Prostate gland (tissue), 2 donors: Measurements from ENCODE around the gene APOBEC4. TPM values are rescaled to one million over a fixed set of nuclear protein-coding genes. Genes with fewer than 3 reads are reported as not detected.

Experiments used
- DNase-seq: peaks from one replicate; pipeline ENCODE4 v3.0.0-alpha.2; 2019; ENCODE audit warnings: low spot score
- H3K27ac ChIP-seq, 2 donors: fragments of 200-600 bp; sonication (generic); 2 replicates each; pipeline ENCODE4 v1.5.1; 2017 to 2019
- H3K27me3 ChIP-seq: fragments of 200-600 bp; sonication (generic); replicated peaks from 2 replicates; pipeline ENCODE4 v1.5.1; 2019; ENCODE audit not compliant: insufficient read depth
- H3K36me3 ChIP-seq, 2 donors: fragments of 200-600 bp; sonication (generic); 1 replicate in 1 of 2; 2 replicates in 1 of 2; pipeline versions ENCODE4 v1.5.1 to v1.8.1; 2017 to 2019
- H3K4me1 ChIP-seq: fragments of 200-600 bp; sonication (generic); replicated peaks from 2 replicates; pipeline ENCODE4 v1.5.1; 2019
- H3K4me3 ChIP-seq, 2 donors: fragments of 200-600 bp; sonication (generic); 2 replicates each; pipeline ENCODE4 v1.5.1; 2017 to 2019
- H3K9me3 ChIP-seq: fragments of 200-600 bp; sonication (generic); 2 replicates; pipeline ENCODE4 v1.5.1; 2017
- POLR2A ChIP-seq: fragments of 450-650 bp; IDR thresholded peaks from one replicate; pipeline ENCODE4 v1.6.1; 2016; ENCODE audit warnings: antibody characterized with exemption, mild to moderate bottlenecking
- POLR2AphosphoS5 ChIP-seq: sonication (generic); formaldehyde crosslinking; IDR thresholded peaks from one replicate; pipeline ENCODE4 v1.6.1; 2017; ENCODE audit warnings: antibody characterized with exemption
- WGBS: methylation state at CpG from one replicate; pipeline ENCODE4 v1.1.5; 2018; 5-methylcytosine and 5-hydroxymethylcytosine counted together
- intact Hi-C: fragments of 100-400 bp; cut with DNase I; formaldehyde crosslinking; loops from one replicate; pipeline ENCODE4 v1.14.2; 2022
- total RNA-seq, 2 donors: library from RNA; depleted of rRNA; stranded (reverse); fragments of >200 nt; gene quantifications; one replicate each; pipeline ENCODE4 v1.1.0, GENCODE V29; 2016
- TF ChIP-seq, protein P1 (sequence below), 4 experiments: fragments of 200-600 bp in 2 of 4; fragments of 450-650 bp in 2 of 4; sonication (generic) in 2 of 4; IDR thresholded peaks; 1 replicate in 3 of 4; 2 replicates in 1 of 4; pipeline ENCODE4 v1.5.1; 2016 to 2019; ENCODE audit warnings: antibody characterized with exemption in 4 of 4, mild to moderate bottlenecking in 2 of 4, moderate library complexity in 2 of 4

The APOBEC4 gene
- total RNA-seq, 2 donors from 2014 or later: 0.34 TPM; not detected in 1

DNA sequence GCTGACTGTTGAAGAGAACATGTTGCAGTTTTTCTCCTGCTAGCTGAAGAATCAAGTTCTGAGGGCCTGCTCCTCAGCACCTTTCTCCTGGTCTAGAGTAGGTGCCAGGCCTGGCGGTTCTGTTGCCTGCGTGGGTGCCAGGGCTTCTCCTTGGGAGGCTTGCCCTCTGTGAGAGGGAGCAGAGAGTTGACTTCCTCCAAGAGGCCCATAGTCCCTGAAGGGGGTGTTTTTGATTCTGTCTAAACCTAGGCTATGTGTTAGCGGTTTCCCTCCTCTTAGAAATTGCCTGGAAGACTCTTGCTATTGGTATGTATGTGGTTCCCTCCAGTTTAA is 312 bp upstream of the APOBEC4 start:
- Histone ChIP-seq H3K4me3 (no peak overlapping the region), H3K27ac (no peak overlapping the region), H3K4me1 (no peaks in the 10 kb centered on the region), H3K9me3 (no peaks in the 10 kb centered on the region), H3K36me3 (no peaks in the 10 kb centered on the region), H3K27me3 (no peaks in the 10 kb centered on the region)
- WGBS: 98% methylated on average over 3 of the region's 3 CpGs
- no peak for DNase-seq
- TF ChIP-seq POLR2A (no peak), POLR2AphosphoS5 (no peak)
- TF ChIP-seq, protein P1, sequence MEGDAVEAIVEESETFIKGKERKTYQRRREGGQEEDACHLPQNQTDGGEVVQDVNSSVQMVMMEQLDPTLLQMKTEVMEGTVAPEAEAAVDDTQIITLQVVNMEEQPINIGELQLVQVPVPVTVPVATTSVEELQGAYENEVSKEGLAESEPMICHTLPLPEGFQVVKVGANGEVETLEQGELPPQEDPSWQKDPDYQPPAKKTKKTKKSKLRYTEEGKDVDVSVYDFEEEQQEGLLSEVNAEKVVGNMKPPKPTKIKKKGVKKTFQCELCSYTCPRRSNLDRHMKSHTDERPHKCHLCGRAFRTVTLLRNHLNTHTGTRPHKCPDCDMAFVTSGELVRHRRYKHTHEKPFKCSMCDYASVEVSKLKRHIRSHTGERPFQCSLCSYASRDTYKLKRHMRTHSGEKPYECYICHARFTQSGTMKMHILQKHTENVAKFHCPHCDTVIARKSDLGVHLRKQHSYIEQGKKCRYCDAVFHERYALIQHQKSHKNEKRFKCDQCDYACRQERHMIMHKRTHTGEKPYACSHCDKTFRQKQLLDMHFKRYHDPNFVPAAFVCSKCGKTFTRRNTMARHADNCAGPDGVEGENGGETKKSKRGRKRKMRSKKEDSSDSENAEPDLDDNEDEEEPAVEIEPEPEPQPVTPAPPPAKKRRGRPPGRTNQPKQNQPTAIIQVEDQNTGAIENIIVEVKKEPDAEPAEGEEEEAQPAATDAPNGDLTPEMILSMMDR (IDR thresholded peaks at IDR 0.05): no peak
- intact Hi-C loops: loop anchor here (10.0 kb wide), 1 partner anchor 151 kb away; the partner anchor contains the start of gene RGL1

DNA sequence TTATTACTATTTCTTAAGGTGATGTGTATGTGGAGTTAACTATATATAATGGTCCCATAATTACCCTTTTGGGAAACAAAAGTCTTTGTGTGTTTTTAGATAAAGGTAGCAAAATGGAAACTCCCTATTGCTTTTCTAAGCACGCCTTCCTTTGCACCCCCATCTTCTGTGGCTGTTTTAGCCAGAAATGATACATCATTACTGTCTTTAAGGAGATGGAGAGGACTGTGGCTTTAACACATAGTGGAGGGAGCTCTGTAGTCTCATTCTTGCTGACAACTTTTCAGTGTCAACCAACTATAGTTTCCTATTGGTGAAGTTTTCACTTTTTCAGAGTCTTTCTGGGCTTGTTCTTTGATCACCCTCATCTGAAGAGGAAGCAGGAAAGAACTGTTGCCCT is 1.0 kb downstream of the APOBEC4 start:
- Histone ChIP-seq H3K27ac (no peak overlapping the region), H3K4me1 (no peaks in the 10 kb centered on the region), H3K4me3 (no peak overlapping the region), H3K9me3 (no peaks in the 10 kb centered on the region), H3K36me3 (no peaks in the 10 kb centered on the region), H3K27me3 (no peaks in the 10 kb centered on the region)
- intact Hi-C loops: loop anchor here (10.0 kb wide), 1 partner anchor 153 kb away; the partner anchor contains the start of gene RGL1
- TF ChIP-seq POLR2A (no peak), POLR2AphosphoS5 (no peak)
- TF ChIP-seq, protein P1 (IDR thresholded peaks at IDR 0.05): no peak
- 96% methylated on average over 1 of the region's 1 CpG for WGBS
- DNase-seq: no peak

DNA sequence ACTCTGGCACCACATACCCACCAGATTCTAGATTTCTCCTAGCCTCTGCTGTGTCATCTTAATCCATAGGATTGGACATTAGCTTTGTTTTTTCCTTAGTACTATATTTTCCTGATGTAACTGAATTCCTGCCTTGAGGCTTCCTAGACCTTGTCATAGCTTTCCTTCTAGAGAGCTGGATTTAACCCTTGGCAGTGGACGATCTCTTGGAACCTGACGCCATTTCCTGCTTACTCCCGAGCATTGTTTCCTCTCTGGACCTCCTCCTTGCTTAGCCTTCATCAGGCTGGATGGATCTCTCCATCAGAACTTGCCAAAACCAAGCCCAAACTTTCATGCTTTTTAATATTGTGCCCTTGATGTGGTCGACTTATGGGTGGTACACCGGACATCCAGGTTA is 1.5 kb downstream of the APOBEC4 start:
- Histone ChIP-seq H3K27me3 (no peaks in the 10 kb centered on the region), H3K4me1 (no peaks in the 10 kb centered on the region), H3K36me3 (no peaks in the 10 kb centered on the region), H3K4me3 (no peak overlapping the region), H3K9me3 (no peaks in the 10 kb centered on the region), H3K27ac (no peak overlapping the region)
- no peak for TF ChIP-seq POLR2AphosphoS5
- no peak for TF ChIP-seq POLR2A
- TF ChIP-seq, protein P1 (IDR thresholded peaks at IDR 0.05): no peak
- no peak for DNase-seq
- intact Hi-C loops: loop anchor here (10.0 kb wide), 1 partner anchor 153 kb away; the partner anchor contains the start of gene RGL1
- WGBS: 94% methylated on average over 5 of the region's 5 CpGs

DNA sequence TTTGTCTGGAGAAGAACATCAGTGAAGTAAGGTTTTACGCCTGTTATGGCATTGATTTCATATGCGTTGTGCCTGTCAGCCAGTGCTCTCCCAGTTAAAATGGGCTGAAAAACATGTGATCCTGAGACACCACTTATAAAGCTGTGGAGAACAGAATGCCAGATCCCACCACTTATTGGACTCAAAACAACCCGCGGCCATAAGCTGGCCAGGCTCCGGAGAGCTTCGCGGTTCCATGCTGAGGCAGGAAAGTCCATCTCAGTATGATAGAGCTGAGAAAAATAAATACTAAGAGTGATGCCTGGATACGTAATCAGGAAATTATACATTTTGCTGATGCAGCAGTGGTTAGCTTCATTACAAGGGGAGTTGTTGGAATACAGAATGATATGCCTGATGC is 5.1 kb downstream of the APOBEC4 start:
- H3K9me3 ChIP-seq: no peaks in the 10 kb centered on the region

DNA sequence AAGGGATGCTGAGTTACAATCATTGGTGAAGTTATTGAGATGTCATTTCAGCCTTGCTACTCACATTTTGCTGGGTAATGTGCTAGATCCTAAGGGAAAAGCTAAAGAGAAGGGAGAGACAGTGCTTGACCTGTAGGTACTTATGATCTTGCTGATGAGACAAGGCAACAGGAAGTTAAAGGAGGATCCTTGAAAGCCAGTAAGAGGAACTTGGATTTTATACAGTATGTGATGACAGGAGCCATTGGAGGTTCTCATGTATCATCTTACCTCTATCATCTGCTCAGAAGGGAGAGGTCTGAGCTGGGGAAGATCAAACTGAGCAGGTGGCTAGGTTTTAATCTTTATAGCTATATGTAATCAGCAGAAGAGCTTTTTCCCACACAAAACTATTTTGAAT is 6.3 kb downstream of the APOBEC4 start:
- intact Hi-C loops: no loop called here
- Histone ChIP-seq H3K9me3 (no peaks in the 10 kb centered on the region), H3K36me3 (no peaks in the 10 kb centered on the region), H3K27ac (no peak overlapping the region), H3K4me3 (no peak overlapping the region), H3K27me3 (no peaks in the 10 kb centered on the region), H3K4me1 (no peaks in the 10 kb centered on the region)
- DNase-seq: no peak
- TF ChIP-seq, protein P1 (IDR thresholded peaks at IDR 0.05): no peak
- TF ChIP-seq POLR2AphosphoS5: no peak
- TF ChIP-seq POLR2A: no peak

More for the DNA sequence above, 5.1 kb downstream of the APOBEC4 start:
- Histone ChIP-seq H3K4me1 (no peaks in the 10 kb centered on the region), H3K36me3 (no peaks in the 10 kb centered on the region), H3K27ac (no peak overlapping the region), H3K4me3 (no peak overlapping the region), H3K27me3 (no peaks in the 10 kb centered on the region)
- TF ChIP-seq, protein P1 (IDR thresholded peaks at IDR 0.05): no peak
- TF ChIP-seq POLR2AphosphoS5 (no peak), POLR2A (no peak)
- intact Hi-C loops: no loop called here
- no peak for DNase-seq
- 91% methylated on average over 8 of the region's 8 CpGs for WGBS
